Measurements from ENCODE around the gene LPCAT1.
"Not testable (repeated sequence)": the region's sequence is repeated elsewhere in the genome, so short reads cannot be mapped to it uniquely, and the experiment has no call there.

LPCAT1 gene

DNA sequence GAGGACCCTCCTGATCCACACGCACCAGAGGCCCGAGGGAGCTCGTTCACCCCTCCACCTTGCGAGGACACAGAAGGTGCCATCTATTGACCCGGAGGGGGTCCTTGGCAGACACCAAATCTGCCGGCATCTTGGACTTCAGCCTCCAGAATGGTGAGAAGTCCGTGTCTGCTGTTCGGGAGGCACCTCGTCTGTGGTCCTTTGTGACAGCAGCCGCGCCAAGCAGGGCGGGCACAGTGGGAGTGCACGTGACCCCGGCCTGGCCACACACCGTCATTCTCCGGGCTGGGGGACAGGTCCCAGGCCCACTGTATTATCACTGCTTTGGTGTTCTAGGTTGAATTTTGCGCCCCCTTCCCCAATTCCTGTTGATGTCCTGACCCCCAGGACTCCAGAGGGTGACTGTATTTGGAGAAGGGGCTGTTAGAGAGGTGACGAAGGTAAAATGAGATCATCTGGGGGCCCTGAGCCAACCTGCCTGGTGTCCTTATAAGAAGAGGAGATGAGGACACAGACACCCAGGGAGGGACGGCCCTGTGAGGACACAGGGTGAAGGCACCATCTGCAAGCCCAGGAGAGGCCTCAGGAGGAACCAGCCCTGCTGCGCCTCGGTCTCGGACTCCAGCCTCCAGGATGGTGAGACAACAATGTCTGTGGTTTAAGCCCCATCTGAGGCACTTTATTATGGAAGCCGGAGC is 15.7 kb downstream of the LPCAT1 start:
- DNase-seq = no peak

DNA sequence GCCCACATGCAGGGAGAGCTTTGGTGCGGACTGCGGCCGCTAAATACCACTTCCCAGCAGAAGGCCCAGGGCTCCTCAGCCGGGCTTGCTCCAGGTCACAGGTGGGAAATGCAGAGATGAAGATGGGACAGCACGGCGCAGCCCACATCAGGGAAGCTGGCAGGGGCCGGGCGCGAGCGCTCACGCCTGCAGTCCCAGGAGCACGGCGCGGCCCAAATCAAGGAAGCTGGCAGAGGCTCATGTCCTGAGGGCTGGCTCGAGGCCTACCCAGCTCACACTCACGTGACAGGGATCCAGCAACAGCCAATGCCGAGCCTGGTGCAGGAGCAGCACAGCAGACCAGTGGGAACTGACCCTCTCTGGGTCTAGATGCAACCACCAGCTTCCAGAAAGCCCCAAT is 16.3 kb downstream of the LPCAT1 start:
- no peak for DNase-seq

DNA sequence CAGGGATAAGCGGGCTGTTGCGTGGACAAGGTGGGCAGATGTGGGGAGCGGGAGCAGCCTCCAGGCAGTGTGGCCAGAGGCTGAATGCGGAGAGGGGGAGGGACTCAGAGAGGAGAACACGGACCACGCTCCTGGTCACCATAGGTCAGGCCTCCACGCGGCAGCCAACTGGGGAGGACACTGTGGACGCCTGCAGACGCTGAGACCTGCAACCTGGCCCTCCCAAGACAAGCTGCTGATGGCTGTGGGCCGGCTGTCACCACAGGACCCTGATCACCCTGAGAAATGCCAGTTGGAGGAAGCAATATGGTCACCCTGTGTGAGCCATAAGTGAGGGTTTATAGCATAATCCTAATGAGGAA is 16.8 kb downstream of the LPCAT1 start:
- DNase-seq = no peak

DNA sequence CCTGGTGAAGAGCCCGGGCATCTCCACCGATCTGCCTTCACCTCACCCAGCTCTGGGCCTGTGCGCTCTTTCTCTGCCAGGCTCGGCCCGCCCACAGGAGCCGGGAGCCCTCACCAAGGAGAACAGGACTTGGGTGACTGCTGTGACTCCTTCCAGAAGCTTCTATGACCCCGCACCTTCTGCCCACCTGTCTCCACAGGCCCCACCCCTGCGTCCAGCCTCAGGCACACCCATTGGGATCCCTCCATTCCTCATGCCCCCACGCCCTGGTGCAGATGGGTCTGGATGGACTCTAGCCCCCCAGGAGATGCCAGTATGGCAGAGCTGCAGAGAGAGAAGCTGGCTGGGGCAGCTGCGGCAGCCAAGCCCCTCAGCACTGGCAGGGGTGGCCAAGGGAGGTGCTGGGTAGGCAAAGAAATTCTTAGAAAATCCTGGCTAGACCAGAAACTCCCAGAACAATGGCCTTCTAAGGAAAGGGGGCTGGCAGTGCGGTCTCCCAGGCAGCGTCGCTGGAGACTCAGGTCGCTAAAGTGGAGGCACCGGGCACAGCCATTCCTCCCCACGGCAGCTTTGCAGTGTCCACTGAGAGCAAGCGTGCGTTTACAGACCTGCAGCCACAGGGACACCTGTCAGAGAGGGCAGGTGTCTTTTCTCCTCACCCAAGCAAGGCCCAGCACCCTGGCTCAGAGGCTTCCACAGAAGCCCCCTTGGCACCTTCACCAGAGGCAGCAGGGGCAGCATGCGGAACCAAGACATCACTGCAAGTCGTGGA is 17.3 kb downstream of the LPCAT1 start:
- DNase-seq = no peak

DNA sequence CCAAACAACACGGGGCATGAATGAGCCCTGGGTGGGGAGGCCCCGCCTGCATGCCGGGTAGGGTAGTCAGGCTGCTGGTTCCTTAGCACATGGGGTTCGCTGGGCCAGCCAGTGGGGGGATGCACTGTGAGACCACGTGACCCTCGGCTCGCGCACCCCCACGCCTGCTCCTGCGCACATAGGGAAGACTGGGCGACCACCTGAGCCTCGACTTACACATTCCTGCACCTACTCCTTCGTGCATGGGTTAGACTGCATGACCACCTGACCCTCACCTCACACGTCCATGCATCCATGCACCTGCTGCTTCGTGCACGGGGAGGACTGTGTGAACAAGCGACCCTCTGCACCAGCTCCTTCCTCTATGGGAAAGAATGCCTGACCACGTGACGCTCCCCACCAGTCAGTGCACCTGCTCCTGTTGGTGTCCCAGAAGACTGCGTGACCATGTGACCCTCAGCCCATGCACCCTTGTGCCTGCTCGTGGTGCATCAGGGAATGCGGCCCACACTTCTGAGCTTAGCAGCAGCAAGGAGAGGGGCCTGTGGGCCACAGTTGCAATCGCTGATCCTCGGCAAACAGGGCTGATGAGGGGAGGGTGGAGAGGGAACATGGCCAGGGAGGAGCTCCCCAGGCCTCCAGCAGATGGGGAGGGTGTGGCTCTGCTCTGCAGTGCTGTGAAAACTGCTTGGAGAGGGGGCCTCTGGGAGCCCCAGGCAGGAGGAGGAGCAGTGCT is 18.1 kb downstream of the LPCAT1 start:
- peak in 1 of 3 experiments; percentile 64 for DNase-seq

DNA sequence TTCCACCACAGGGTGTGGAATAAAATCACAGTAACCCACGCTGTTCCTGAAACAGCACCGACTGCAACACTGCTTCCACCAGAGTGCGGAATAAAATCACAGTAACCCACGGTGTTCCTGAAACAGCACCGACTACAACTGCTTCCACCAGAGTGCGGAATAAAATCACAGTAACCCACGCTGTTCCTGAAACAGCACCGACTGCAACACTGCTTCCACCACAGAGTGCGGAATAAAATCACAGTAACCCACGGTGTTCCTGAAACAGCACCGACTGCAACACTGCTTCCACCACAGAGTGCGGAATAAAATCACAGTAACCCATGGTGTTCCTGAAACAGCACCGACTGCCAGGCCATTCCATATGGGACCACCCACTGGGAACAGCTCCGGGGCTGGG is 18.7 kb downstream of the LPCAT1 start:
- DNase-seq = not testable (repeated sequence)

DNA sequence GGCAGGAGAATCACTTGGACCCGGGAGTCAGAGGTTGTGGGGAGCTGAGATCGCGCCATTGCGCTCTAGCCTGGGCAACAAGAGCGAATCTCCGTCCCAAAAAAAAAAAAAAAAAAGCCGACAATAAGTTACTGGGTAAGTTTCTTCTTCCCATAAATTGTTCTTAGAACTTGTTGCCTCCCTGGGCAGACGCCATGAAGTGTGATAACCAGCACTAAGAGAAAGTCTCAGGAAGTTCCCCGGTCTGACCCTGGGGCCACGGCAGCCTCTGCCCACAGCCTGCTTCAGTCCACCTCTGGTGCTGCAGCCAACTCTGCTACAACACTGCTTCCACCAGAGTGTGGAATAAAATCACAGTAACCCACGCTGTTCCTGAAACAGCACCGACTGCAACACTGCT is 19.1 kb downstream of the LPCAT1 start:
- no peak for DNase-seq

DNA sequence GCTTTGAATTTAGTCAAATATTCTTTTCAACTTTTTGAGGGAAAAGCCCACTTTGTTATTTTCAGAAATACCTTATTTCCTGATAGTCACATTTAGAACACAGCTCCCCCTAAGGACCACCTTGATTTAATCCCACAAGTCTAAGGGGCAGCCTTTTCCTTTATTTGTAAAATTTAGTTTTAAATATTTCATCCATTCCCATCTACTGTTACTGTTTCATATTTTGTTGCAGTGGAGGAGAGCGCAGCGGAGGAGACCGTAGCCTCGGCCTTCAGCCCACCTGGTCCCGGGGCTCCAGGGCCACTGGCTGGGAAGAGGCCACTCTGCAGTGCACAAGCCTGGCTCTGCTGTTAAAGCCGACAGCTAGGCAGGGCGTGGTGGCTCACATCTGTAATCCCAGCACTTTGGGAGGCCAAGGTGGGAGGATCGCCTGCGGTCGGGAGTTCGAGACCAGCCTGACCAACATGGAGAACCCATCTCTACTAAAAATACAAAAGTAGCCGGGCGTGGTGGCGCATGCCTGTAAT is 19.6 kb downstream of the LPCAT1 start:
- DNase-seq = no peak

DNA sequence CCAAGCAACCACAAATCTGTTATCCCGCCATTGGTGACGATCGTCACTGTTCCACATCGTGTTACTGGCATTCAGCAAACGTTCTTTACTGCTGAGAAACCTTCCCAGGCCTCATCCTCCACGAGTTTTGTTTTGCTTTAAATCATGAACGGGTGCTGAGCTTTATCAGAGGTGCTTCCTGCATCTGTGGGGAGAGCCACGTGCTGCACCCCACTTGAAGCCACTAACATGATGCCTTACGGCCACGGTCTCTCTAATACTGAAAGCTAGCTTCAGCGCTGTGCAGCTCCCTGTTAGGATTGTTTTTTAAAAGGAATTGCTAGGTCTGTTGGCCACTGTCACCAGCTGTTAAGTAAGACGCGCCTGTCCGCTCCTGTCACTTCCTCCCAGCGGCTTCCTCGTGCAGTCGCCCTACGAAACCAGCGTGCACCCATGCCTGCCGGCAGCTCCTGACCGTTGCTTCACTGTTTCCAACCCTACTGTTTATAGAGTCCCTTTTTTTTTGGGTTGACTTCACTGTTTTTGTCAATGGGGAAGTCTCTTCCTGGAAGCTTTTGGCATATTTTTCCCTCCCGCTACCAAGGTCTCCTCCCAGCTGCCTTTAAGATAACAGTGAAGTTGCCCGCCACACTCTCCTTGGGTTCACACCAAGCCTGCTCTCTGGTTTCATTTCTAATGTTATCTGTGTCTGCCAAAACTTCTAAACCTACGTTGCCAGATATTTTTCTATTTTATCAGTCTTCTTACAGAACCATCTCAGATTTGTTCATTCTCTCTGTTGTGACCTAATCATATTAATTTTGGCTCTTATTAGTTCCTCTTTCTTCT is 20.3 kb downstream of the LPCAT1 start:
- no peak for DNase-seq

DNA sequence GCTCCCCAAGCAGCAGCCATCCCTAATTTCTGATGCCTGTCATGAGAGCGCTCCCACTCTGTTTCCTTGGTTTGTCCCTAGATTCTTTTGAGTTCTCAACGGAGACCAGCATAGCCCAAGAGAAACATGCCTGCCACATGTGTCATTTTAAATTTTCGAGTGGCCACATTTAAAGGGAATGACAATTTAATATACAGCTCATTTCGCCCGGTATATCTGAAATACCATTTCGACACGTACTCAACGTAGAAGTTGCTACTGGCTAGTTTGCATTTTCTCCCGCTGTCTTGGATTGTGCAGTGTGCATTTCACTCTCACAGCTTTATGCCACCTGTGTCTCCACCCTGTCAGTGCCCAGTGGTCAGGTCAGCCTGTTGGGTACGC is 21.0 kb downstream of the LPCAT1 start:
- DNase-seq = no peak

DNA sequence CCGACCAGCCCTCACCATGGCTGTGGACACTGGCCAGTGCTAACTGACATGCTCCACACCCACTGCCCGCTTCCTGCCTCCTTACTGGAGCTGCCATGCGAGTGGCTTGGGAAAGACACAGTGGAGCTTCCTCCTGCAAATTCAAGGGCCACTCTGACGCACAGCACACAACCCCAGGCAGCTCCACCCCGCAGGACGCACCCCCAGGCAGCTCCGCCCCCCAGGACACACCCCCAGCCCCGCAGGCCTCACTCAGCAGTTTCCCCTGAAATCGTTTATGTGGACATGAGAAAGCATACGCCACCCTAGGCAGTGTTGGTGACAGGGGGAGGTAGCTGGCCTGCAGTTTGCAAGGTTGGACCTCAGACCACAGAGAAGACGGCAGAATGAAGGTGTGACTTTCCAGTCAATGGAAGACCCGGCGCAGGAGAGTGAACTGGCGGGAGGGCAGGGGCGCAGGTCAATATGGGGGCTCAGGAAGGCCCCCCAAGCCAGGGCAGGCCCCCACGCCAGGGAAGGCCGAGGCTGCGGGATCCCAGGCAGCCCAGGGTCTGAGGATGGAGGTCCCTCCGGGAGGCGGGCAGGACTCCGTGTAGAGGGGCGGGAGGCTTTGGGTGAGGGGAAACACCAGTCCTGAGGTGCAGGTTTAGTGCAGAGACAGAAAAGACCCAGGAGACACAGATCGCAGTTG is 21.6 kb downstream of the LPCAT1 start:
- DNase-seq = no peak

DNA sequence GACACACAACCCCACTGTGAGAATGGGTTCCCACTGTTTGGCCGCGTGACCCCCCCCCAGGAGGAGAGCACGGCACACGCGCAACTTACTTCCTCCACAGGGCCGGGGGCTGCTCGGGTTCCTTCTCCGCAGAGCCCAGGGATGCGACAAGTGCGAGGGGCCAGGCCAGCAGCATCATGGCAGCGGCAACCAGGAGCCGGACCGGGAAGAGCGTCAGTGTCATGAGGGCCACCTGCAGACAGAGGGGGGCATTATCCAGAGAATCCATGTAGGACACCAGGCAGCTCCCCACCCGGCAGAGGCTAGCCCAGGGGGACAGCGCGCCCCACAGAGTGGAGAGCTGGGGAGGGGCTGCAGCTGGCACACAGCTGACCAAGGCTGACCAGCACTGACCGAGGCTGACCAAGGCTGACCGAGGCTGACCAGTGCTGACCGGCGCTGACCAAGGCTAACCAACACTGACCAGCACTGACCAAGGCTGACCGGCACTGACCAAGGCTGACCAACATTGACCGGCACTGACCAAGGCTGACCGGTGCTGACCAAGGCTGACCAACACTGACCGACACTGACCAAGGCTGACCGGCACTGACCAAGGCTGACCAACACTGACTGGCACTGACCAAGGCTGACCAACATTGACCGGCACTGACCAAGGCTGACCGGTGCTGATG is 22.3 kb downstream of the LPCAT1 start:
- no peak for DNase-seq

DNA sequence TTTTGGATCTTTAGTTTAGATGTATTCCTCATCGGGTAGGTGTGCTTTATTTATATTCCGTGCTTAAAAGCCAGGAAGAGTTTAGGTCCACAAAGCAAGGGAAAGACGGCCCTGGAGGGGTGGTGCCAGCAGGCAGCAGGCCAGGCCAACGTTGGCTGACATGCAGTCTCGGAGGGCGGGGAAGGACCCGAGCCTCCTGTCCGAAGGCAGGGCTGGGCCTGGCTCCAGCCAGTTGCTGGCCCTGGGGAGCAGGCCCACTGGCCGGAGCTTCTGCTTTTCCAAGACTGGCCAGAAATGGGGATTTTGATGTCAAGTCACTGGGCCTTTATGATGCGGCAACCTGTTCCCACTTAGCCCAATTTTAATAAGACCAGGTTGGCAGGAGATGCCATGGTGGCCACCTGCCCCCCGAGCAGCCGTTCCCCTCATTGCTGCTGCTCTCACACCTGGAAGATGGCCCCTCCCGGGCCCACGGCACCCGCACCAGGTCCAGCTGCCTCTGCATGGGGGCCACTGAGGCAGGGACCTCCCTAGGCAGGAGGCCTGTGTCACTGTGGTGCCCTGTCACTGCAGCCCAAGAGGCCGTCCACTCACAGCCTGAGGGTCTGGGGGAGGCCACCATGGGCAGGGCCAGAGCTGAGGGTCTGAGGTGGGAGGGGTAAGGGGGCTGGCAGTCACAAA is 23.2 kb downstream of the LPCAT1 start:
- DNase-seq = no peak

DNA sequence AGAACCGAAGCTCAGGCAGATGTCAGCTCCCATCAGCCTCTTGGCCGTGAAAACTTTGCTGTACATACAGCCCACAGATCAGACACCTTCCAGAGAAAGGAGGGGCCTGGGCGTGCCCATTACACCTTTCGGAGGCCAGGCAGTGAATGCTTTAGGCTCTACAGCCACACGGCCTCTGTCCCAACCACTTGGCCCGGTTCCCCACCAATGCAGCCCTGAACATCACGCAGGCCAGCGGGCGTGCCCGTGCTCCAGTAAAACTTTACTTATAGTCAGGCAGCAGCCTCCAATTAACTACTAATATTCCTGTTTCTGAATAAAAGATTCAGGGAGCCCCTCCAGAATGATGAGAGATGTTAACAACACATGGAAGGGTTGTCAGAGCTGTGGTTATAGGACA is 23.9 kb downstream of the LPCAT1 start:
- DNase-seq = no peak

DNA sequence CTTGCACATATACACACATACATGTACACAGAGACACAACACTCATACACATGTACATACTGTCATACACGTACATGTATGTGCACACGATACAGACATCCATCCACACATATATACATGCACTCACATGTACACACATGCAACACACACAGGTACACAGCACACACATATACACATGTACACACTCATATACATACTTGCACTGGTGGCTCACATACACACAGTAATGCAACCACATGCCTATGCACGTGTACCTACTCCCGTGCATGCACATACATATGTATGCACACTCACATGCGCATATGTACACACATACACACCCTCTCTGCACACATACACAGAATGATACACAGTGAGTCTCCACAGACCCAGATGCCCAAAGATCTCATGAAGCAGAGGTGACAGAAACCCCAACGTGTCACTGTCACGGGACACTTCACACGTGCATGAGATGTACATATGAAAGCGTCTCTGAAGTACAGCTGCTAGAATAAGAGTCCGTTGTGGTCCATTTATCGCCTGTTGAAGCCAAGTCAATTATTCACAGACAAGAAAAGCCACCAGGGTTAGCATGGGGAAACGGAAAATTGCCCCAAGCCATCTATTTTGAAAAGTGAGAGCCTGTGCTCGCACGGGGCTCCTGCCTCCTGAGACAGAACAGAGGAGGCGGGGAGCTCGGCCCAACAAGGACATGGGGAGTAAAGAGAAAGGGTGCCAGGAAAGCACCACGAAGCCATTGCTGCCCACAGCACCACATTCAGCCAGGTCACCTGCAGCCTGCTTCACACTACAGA is 24.9 kb downstream of the LPCAT1 start:
- DNase-seq = no peak

DNA sequence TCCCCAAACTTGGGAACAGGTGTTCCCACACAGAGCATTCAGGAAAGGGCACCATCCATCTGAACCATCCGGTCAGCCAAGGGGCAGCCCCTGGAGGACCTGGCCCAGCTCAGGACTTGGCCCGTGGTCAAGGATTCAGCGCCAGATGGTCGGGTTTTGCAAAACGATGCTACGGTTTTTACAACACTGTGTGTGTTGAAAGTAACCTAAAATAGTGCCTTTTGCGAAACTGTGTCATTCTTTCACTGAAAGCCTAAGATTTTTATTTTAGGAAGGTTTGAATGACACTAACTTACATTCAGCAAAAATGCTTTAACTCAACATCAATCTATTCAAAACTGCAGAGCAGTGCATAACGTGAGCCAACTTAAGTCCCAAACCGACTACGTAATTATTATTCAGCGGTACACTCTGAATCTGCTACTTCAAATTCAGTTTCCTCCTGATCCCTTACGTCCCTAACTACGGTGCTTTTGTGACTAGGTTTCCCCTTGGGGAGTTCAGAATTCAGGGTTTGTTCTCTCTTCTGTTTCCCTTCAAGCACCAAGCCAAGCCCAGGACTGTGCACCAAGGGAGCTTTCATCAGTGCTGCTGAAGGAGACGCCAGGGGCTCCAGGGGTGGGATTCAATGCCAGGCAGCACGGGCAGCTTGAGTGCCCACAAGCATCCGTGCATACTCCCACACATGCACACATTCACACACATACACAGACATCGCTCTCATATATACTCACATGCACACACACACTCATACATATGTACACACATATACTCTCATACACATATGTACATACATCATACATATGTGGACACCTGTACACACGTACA is 25.8 kb downstream of the LPCAT1 start:
- DNase-seq = no peak

DNA sequence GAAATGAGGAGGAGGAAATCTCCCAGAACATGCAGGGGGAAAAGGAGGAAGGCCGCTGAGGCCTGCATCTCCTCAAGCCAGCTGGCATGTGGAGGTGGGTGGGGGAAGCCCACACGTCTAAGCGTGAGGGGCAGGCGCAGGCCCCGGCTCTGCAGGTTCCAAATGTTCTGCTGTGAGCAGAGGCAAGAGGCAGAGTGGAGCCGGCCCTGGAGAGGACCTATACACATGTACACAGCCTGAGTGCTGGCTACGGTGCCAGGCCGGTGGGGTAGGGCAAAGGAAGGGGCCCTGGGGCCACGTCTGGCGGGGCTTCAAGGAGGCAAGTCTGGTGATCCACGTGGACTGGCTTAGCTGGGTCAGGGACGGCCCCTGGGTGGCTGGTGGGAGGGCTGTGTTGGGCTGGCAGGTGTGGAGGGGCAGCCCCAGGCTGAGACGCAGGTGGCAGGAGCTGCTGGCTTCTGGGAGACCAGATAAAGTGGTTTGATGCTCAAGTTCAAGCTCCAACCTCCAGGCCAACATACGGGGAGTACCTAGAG is 26.4 kb downstream of the LPCAT1 start:
- DNase-seq = no peak

DNA sequence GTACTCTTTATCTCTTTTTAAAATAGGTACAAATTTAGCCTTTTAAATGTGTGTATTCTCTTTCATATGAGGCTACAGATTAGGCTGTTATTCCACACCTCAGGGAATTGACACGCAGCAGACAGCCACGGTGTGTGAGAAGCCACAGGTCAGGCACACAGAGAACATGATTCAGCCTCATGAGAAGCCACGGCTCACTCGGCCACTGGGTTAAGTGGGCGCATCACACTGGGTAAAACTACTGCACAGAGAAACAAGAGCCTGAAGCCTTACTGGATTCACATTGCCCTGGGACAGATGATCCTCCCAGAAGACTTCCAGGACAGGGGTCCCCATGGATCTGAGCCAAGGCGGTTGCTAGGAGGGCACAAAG is 28.2 kb downstream of the LPCAT1 start:
- no peak for DNase-seq
